ENCODE data around the gene PTPN12.

PTPN12 gene

DNA sequence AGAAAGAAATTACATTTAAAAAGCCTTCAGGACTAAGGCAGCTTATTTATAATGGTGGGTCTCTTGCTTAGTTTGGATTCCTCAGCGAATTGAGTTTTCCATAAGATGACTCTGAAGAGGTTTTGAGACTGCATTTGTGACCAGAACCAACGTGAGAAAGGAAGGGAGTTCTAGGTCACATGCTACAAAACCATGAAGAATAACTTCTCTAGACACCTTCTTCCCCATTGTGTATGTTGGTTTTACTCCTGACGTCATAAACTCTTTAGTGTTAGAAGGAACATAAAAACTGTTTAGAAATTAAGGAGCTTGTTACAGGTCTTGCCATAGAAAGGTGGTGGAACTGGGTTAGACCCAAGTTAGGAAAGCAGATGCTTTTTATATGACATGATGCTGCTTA is 11.1 kb downstream of the PTPN12 start:
- no peak overlapping the region for H3K4me3 ChIP-seq (replicated peaks in 1 of 2; ENCODE audit: low read depth in 2 of 2, low read length in 2 of 2)
- DNase-seq (ENCODE audit: low read depth in 2 of 2): no peak
- TF ChIP-seq, protein P1, sequence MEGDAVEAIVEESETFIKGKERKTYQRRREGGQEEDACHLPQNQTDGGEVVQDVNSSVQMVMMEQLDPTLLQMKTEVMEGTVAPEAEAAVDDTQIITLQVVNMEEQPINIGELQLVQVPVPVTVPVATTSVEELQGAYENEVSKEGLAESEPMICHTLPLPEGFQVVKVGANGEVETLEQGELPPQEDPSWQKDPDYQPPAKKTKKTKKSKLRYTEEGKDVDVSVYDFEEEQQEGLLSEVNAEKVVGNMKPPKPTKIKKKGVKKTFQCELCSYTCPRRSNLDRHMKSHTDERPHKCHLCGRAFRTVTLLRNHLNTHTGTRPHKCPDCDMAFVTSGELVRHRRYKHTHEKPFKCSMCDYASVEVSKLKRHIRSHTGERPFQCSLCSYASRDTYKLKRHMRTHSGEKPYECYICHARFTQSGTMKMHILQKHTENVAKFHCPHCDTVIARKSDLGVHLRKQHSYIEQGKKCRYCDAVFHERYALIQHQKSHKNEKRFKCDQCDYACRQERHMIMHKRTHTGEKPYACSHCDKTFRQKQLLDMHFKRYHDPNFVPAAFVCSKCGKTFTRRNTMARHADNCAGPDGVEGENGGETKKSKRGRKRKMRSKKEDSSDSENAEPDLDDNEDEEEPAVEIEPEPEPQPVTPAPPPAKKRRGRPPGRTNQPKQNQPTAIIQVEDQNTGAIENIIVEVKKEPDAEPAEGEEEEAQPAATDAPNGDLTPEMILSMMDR (IDR thresholded peaks at IDR 0.05; ENCODE audit: low read depth, low read length): no peak

DNA sequence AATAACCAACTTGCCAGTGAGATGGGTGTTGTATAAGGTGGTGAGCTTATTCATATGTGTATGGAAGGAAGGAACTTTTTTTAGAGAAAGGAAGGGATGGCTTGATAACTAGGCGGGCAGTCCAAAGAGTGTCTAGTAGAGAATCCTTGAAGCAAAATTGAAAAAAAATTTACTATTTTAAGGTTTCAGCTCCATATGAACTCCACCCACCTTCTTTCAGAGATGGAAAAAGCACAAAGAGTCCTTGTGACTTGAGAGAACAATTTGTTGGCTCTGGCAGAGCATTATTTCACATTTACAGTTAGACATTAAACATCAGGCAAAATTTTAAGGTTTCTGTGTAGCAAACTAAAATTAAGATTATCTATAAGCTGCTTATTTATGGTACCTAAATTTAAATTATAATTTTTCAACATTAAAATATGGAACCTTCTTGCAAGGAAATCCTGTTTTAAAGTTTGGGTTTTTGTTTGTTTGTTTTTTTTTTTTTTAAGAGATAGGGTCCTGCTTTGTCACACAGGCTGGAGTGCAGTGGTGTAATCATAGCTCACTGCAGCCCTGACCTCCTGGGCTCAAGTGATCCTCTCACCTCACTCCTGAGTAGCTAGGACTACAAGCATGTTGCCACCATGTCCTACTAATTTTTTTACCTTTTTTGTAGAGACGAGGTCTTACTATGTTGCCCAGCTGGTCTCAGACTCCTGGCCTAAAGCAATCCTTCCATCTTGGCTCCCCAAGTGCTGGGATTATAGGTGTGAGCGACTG is 12.2 kb downstream of the PTPN12 start:
- no peak overlapping the region for H3K4me3 ChIP-seq (replicated peaks in 1 of 2; ENCODE audit: low read depth in 2 of 2, low read length in 2 of 2)
- TF ChIP-seq, protein P1 (IDR thresholded peaks at IDR 0.05; ENCODE audit: low read depth, low read length): no peak
- no peak for DNase-seq (ENCODE audit: low read depth in 2 of 2)

DNA sequence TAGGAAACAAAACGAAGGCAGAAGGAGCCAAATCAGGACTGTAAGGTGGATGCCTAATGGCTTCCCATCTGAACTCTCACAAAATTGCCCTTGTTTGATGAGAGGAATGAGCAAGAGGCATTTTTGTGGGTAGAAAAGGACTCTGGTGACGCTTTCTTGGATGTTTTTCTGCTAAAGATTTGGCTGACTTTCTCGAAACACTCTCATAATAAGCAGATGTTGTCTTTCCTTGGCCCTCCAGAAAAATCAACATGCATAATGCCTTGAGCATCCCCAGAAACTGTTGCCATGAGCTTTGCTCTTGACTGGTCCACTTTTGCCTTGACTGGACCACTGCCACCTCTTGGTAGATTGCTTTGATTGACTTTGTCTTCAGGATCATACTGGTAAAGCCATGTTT is 13.5 kb downstream of the PTPN12 start:
- DNase-seq (ENCODE audit: low read depth in 2 of 2): peak; percentile 55 to 71
- TF ChIP-seq, protein P1 (IDR thresholded peaks at IDR 0.05; ENCODE audit: low read depth, low read length): no peak
- H3K4me3 ChIP-seq (replicated peaks in 1 of 2; ENCODE audit: low read depth in 2 of 2, low read length in 2 of 2): no peak overlapping the region

DNA sequence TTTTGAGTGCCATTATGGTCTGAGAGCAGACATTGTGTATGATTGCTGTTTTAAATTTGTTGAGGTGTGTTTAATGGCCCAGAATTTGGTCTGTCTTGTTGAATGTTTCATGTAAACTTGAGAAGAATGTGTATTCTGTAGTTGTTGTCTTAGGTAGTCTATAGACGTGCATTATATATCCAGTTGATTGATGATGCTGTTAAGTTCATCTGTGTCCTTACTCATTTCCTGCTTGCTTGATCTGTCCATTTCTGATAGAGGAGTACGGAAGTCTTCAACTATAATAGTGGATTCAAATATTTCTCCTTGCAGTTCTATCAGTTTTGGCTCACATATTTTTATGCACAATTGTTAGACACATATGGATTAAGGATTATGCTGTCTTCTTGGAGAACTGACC is 16.0 kb downstream of the PTPN12 start:
- H3K4me3 ChIP-seq (replicated peaks in 1 of 2; ENCODE audit: low read depth in 2 of 2, low read length in 2 of 2): no peak overlapping the region
- no peak for DNase-seq (ENCODE audit: low read depth in 2 of 2)
- TF ChIP-seq, protein P1 (IDR thresholded peaks at IDR 0.05; ENCODE audit: low read depth, low read length): no peak

DNA sequence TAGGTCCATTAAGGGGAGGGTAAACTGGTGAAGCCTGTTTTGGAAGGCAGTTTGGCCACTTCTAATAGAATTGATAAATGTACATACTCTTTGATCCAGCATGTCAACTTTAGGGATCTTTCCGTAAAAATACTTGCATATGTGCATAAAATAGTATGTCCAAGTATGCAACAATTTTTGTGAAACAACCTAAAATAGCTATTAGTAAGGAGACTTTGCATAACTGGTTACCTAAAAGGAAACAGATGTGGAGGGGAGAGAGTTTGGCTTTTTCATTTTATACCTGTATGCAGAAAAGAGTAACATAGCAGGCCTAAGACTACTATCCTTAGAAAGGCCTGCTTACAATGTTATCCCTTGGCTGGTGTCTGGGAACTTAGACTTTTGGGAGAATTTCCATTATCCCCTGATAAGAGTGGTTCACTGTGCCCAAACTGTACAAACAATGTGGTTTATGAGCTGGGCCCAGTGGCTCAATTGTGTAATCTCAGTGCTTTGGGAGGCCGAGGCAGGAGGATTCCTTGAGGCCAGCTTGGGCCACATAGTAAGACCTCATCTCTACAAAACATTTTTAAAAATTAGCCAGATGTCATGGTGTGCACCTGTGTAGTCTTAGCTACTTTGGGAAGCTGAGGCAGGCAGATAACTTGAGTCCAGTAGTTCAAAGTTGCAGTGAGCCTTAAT is 21.3 kb downstream of the PTPN12 start:
- DNase-seq (ENCODE audit: low read depth in 2 of 2): no peak
- no peak overlapping the region for H3K4me3 ChIP-seq (replicated peaks in 1 of 2; ENCODE audit: low read depth in 2 of 2, low read length in 2 of 2)
- TF ChIP-seq, protein P1 (IDR thresholded peaks at IDR 0.05; ENCODE audit: low read depth, low read length): no peak

DNA sequence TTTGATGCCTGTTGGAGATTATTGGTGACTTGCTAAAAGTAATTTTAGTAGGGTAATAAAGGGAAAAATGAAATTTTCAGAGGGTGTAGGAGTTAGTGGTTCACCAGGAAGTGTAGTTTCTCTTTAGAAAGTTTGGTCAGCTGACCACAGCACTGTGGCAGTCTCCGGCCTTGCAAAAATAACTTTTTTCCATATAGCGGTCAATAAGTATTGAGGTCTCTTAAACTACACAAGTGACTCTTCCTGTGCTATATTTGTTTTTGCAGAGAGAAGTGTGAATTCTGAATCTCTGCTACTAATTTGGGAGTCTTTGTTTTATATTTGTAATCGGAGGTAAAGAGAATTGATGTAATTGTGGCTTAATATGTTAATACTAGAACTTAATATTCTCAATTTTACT is 24.3 kb downstream of the PTPN12 start:
- TF ChIP-seq, protein P1 (IDR thresholded peaks at IDR 0.05; ENCODE audit: low read depth, low read length): no peak
- H3K4me3 ChIP-seq (replicated peaks in 1 of 2; ENCODE audit: low read depth in 2 of 2, low read length in 2 of 2): no peak overlapping the region
- no peak for DNase-seq (ENCODE audit: low read depth in 2 of 2)

All from cardiac fibroblast (primary cell).